Left ventricle myocardium superior (tissue), 1 donor: ENCODE data around the gene MARCKSL1. TPM values are rescaled to one million over a fixed set of nuclear protein-coding genes. Genes with fewer than 3 reads are reported as not detected.

Experiments
- ATAC-seq: fragments of 200-7000 bp; cut with Tn5 transposase; one replicate; pipeline ENCODE4 v1.9.1; 2020; ENCODE audit warnings: mild to moderate bottlenecking, moderate library complexity
- DNase-seq: peaks from one replicate; pipeline ENCODE4 v3.0.0-alpha.2; 2020
- intact Hi-C: fragments of 100-400 bp; cut with micrococcal nuclease; formaldehyde crosslinking; loops from one replicate; pipeline ENCODE4 v1.11.0; 2022
- total RNA-seq: library from RNA; stranded (reverse); fragmentation: NEBNext Ultra II Directional; extraction: Animal tissue kit (Norgen Biotek cat#: 25700); gene quantifications from one replicate; pipeline ENCODE4 v1.2.1, GENCODE V29; 2021
- donor health status: DM: no; HTN: yes; CAD: no; lungs with severe emphysema.

The MARCKSL1 gene
- total RNA-seq, 1 donor from 2014 or later: 15.3 TPM

DNA sequence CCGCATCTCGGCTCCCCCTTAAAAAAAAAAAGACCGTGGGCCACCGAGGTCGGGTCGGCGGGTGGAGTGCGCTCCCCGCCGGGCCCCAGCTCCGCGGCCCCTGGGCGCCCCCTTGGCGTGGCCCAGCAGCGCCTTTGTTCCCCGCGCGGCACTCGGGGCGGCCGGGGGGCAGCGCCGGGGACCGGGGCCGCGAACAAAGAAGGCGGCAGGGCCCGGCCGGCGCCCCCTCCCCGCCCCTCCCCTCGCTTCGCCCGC lies 571 bp downstream of the MARCKSL1 start:
- peak; percentile 2 for ATAC-seq
- intact Hi-C loops: no loop called here
- DNase-seq: no peak

DNA sequence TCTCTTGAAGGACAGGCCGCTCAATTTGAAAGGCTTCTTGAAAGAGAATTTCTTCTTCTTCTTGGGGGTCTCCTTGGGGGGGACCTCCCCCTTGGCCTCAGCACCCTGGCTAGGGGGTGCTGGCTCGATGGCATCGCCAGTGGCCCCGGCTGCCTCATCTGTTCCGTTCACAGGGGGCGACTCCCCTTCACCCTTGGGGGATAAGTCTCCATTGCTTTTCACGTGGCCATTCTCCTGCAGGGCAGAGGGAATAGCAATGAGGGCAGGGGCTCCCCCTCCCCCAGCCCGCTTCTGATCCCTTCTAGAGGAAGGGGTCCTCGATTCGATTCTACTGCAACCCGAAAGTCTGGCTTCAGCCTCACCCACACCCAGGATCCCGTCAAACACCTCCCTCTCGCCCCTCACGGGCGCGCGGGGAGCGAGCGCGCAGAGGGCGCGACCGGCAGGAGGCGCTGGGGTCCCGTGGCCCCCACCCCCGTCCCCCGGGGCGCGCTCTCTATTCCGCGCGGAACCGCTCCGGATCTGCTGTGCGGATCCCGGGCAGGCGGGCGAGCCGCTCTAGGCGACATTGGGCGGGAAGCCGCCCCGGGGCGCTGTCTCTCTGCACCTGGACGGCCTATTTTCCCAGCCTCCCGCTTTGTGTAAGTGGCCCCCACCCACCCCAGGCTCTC lies 1.0 kb downstream of the MARCKSL1 start:
- intact Hi-C loops: no loop called here
- ATAC-seq: peak; percentile 54
- peak; percentile 77 for DNase-seq

DNA sequence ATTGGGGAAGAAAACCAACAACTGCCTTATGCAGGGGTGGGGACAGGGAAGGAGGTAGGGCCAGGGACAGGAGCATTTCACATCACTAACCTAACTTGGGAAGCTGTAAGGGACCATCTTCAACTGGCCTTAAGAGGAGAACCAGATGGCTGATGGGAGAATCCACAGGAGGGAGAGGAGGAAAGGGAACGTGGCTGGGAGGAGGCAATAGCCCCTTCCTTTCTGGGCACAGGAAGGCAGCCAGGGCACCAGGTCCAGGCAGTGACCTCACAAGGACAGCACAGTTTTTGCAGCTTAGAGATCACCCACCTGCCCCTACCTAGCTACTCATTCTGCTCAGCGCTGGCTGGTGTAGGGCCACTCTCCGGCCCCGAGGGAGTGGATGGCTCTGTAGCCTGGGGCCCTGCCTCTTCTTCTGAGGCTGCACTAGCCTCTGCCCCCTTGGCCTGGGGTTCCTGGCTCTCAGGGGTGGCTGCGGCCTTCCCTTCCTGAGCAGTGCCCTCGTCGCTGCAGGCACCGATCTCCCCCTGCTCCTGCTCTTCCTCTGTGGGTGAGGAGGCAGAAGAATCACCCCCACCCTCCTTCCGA lies 1.7 kb downstream of the MARCKSL1 start:
- DNase-seq: no peak
- intact Hi-C loops: no loop called here
- no peak for ATAC-seq

DNA sequence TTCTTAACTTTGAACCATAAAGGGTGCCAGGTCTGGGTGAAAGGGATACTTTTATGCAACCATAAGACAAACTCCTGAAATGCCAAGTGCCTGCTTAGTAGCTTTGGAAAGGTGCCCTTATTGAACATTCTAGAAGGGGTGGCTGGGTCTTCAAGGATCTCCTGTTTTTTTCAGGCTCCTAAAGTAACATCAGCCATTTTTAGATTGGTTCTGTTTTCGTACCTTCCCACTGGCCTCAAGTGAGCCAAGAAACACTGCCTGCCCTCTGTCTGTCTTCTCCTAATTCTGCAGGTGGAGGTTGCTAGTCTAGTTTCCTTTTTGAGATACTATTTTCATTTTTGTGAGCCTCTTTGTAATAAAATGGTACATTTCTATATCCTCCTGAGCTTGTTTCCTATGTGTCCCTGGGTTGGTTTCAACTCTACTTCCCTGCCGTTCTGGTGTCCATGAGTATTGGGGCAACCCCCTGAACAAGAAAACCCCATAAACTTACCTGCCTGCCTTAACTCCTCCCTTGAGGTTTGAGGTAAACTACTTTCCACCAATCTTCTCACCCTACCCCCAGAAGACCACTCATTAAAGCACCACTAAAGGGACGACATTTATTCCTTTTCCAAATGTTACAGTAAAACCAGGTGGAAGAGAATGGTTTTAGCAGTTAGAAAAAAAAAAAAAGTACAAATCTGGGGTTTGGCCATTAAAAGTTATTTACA lies 2.6 kb downstream of the MARCKSL1 start:
- DNase-seq (no peak), ATAC-seq (no peak)
- intact Hi-C loops: no loop called here

DNA sequence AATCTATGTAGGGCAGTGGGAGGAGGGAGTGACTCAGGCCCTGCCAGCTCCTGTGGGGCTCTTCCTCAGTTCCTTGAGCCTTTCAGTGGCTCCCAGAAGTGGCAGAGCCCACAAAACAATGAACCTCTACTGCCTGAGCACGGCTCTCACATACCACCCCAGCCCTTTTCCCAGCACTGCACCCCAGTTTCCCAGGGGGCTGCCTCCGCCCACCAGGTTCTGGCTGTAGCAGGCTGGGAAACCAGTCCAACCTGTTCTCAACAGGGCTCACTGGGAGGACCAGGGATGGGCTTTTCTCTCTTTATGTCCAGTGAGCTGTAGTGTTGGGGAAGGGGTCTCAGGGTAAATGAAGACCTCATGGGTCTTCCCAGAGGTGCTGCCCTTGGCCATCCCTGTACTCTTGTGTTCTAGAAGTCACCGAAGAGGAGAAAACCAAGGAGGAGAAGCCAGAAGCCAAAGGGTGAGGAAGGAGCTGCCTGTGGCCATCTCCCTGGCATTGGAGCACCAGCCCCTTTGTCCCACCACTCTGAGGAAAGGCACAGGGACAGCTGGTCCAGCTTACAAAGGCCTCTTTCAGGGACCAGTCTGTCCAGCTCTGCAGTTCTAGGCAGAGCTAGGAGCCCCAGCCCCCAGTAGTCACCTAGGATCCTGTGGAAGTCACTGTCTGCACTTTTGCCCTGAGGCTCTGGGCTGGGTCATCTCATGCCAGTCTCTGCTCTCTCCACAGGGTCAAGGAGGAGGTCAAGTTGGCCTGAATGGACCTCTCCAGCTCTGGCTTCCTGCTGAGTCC lies 3.5 kb downstream of the MARCKSL1 start:
- no peak for ATAC-seq
- no peak for DNase-seq
- intact Hi-C loops: no loop called here

DNA sequence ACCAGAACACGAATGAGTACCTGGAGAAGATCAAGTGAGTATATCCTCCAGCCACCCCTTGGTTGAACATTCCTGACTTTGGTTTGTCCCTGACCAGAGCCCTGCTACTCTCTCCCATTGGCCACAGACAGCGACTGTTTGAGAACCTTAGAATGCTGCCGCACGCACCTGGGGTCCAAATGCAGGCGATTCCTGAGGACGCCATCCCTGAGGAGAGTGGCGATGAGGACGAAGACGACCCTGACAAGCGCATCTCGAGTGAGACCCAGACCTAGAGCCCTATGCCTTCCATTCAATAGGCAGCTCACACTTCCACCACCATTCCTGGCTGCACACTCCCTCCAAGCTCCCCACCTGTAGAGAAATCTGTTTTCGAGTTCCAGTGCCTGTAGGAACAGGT lies 4.5 kb downstream of the MARCKSL1 start:
- ATAC-seq (no peak), DNase-seq (no peak)
- intact Hi-C loops: no loop called here

DNA sequence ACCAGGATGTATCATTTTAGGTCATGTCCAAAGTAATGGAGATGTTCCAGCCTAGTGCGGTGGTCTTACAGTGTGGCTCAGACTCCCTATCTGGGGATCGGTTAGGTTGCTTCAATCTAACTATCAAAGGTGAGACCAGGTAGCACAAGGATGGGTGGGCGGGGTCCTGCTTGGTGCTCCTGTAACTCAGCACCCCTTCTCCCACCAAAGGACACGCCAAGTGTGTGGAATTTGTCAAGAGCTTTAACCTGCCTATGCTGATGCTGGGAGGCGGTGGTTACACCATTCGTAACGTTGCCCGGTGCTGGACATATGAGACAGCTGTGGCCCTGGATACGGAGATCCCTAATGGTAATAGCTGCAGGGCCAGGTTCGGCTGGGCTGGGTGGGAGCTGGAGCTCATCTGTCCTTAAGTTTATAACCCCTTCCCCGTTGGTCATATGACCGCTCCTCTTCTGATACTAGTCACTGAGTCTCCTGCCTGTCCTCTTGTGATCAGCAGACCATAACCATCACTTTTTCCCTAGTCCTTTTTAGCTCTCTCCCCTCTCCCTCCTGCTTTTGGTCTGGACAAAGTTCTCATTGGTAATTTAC lies 5.4 kb downstream of the MARCKSL1 start:
- DNase-seq (no peak), ATAC-seq (no peak)
- intact Hi-C loops: no loop called here

DNA sequence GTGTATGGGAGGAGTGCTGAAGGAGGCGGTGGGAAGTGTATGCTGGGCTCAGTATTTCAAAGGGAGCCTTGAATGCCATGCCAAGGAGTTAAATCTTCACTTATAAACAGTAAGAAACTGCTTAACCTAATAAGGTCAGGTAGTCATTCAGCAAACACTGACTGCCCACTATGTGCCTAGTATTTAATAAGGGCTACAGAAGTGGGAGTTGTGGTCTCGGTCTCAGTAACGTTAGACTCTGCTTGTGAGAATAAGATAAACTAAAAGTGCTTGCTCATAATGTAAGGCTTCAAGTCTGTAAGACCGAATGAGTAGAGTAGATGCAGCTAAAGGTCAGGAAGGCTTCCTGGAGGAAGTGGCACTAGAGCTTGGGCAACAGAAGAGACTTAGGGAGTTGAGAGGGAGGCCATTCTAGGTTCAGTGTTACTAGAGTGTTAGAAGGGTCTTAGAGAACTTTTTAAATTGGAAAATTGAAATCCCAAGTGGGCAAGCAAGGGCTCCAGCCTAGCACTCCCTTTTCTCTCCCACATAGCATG lies 6.0 kb downstream of the MARCKSL1 start:
- intact Hi-C loops: no loop called here
- no peak for ATAC-seq
- DNase-seq: no peak

DNA sequence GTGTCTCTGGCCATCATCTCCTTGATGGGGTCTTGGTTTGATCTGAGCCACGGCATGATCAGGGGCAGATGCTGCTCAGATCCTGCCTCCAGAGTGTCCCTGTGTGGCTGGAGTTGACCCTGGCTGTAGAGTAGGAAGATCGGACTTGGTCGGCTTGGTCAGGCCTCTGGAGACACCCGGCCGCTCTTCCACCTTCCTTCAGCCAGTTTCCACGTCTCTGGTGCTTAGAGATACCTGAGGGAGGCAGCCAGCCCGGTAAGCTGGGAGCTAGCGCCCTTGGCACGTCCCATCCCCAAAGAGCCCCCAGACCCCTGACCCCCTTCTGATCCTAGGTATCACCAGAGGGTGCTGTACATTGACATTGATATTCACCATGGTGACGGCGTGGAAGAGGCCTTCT lies 8.8 kb downstream of the MARCKSL1 start:
- DNase-seq: no peak
- intact Hi-C loops: no loop called here
- no peak for ATAC-seq

DNA sequence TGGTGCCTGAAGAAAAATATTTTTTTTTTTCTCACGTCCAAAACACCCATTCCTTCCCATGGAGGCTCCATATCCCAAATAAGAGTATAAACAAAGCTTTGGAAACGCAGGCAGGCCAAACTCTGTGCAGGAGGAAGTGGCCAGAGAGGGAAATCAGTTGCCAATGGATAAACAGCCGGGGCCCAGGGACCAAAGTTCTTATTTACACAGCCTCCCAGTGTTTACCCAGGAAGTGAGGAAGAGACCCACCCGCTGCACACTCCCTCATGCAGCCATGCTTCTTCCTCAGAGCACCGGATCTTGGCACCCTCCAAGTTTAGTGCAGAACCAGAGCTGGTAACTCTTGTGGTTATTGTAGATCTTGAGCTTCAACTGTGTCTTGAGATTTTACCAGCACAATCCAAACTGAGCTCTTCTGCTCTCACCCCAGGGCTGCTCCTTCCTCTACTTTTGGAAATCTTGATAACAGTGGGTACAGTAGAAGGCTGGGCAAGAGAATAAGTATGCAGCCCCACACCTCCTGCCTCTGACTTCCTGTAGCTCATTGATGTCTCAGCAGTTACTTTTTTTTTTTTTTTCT lies 14.2 kb downstream of the MARCKSL1 start:
- DNase-seq: no peak
- intact Hi-C loops: no loop called here
- peak; percentile 27 for ATAC-seq

DNA sequence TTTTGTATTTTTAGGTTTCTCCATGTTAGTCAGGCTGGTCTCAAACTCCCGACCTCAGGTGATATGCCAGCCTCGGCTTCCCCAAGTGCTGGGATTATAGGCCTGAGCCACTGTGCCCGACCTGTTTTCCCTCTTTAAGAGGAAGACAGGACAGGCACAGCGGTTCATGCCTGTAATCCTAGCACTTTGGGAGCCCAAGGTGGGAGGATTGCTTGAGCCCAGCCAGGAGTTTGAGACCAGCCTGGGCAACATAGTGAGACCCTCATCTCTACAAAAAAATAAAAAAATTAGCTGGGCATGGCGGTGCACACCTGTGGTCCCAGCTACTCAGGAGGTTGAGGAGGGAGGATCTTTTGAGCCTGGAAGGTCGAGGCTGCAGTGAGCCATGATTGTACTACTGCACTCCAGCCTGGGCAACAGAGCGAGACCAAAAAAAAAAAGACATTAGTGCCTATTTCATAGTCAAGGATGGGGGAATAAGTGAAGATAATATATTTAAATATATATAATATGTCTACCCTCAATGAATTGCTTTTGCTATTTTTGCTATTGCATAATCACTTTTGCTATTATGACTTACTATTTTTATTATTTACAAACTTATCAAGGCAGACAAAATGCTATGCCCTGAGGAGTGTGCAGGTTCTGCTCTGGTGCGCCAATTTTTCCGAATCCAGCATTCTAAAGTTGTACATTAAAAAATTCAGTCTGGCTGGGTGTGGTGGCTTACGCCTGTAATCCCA lies 17.7 kb downstream of the MARCKSL1 start:
- intact Hi-C loops: no loop called here
- ATAC-seq: no peak
- DNase-seq: no peak

DNA sequence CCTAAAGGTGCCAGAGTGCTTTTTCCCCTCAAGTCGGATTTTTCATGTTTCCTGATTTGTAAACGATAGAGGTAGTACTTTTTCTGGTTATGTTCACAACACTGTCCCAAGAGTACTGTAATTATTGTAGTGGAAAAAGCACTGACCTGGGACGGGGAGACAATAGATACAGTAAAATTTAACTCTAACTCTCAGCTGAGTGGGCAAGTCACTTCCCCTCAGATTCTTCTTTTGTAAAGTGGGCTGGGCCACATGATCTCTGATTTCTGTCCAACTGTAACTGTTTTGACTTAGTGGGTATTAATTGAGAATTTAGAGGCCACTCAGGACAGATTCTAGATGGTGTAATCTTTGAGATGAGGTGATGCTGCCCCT lies 19.1 kb downstream of the MARCKSL1 start:
- DNase-seq: no peak
- intact Hi-C loops: no loop called here
- ATAC-seq: no peak

DNA sequence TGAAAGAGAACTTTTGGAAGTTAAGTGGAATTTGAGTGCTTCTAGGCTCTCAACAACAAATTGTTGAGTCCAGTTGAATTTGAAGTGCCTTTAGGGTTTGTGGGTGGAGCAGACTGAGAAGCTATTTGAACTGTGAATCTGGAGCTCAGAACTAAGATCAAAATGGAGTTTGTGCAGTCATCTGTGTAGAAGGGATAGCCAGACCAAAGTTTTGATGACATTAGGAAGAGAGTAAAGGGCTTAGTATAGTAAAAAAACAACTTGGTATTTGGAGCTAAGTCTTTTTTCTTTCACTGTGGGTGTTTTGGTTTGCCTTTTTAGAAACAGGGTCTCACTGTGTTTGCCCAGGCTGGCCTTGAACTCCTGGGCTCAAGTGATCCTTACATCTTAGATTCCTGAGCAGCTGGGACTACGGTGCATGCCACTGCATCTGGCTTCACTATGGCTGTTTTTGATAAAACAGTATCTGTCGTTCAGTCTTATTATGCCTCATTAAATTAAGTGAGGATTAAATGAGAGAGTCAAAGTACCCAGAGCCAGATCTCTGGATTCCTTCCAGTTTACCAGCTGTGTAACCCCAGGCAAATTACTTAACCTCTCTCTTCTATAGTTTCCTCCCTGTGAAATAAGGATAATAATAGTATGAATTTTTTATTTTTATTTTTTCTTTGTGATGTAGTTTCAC lies 24.2 kb downstream of the MARCKSL1 start:
- intact Hi-C loops: no loop called here
- no peak for DNase-seq
- ATAC-seq: no peak

DNA sequence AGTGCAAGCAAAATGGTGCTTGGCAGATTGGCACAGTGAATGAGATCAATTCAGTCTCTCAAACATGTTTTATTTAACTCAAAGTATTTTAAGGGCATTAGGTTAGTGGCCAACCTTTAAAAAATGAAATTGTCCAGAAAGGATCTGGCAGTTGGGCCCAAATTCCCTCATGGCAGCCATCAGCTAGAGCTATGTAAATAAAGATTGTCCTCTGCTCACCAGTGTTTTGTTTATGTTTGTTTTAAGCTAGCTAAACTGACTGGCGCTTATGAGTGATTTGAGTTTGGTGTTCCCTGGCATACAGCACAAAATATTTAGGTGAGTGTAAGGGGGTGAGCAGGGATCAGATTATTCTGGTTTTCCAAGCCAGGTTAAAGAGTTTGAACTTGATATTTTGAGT lies 26.1 kb downstream of the MARCKSL1 start:
- no peak for ATAC-seq
- intact Hi-C loops: no loop called here
- DNase-seq: no peak

DNA sequence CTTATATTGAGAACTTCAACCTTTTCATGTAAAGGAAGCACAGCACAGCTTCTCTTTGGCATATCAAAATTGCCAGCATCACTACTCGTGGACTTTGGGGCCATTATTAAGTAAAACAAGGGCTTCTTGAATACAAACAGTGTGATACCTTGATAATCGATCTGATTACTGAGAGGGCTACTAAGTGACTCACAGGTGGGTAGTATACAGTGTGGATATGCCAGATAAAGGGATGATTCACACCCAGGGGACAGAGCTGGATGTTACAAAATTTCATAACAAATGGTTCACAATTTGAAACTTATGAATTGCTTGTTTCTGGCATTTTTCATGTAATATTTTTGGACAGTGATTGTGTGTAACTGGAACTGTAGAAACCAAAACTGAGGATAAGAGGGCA lies 28.7 kb downstream of the MARCKSL1 start:
- no peak for DNase-seq
- ATAC-seq: no peak
- intact Hi-C loops: no loop called here

DNA sequence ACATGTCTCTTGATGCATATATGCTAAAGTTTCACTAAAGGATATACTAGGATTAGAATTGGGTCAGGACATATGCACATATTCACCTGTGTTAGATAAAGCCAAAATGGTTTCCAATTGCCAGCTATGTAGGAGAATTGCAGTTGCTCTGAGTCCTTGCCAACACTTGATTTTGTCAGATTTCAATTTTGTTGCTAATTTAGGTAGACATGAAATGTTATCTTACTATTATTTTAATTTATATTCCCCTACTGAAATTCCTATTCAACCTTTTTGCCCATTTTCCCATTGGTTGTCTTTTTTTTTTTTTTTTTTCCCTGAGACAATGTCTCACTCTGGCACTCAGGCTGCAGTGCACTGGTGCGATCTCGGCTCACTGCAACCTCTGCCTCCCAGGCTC lies 30.7 kb downstream of the MARCKSL1 start:
- intact Hi-C loops: no loop called here
- ATAC-seq: no peak
- no peak for DNase-seq

DNA sequence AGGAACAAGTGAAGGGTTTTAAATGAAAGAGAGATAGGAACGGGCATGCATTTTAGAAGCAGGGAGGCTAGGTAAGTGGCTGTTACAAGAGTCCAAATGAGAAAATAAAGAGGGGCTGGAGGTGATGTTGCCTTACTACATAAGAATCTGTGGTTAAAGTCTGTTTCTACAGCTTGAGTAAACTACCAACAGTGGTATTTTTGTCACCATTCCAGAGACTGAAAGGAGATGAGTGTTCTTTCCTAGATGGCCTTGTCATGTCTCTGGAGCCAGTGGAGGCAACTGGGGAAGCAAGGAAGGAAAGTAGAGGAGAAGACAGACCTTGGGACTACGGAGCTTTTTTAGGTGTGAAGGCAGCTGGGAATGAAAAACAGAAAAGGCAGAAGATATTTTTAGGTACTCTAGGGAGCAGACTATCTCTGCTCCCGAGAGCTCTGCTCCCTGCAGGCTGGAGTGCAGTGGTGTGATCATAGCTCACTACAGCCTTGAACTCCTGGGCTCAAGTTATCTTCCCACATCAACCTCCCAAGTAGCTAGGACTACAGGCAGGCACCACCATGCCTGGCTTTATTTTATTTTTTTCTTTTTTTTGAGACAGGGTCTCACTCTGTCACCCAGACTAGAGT lies 31.9 kb downstream of the MARCKSL1 start:
- no peak for DNase-seq
- intact Hi-C loops: no loop called here
- ATAC-seq: peak; percentile 55

DNA sequence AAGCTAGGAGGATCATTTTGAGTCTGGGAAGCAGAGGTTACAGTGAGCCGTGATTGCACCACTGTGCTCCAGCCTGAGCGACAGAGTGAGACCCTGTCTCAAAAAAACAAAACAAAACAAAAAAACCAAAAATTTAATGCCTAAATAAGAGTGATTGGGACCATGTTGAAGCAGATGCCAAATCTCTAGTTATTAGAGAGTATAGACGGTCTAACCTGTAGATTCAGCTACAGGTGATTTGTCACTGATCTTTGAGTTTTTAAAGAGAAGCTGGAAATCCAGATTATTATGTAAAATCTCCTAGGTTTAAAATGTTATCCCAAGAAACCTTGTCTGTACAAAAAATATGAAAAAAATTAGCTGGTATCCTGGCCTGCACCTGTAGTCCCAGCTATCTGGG lies 32.7 kb downstream of the MARCKSL1 start:
- no peak for ATAC-seq
- DNase-seq: no peak
- intact Hi-C loops: no loop called here
